ENCODE data around the gene DCDC1. TPM values are rescaled to one million over a fixed set of nuclear protein-coding genes. Genes with fewer than 3 reads are reported as not detected.

Gene DCDC1
- total RNA-seq, 1 donor from 2014 or later, result not detected

- H3K36me3 ChIP-seq, result no peaks in the 10 kb centered on the region
- no peaks in the 10 kb centered on the region for H3K4me1 ChIP-seq
- H3K9me3 ChIP-seq, result no peaks in the 10 kb centered on the region
- H3K27ac ChIP-seq, result no peak overlapping the region
- H3K4me3 ChIP-seq, result no peak overlapping the region
- intact Hi-C loops (cut with DNase I), result no loop called here
- DNase-seq (ENCODE audit: extremely low spot score in 2 of 2), result no peak
- H3K27me3 ChIP-seq, result no peaks in the 10 kb centered on the region
- TF ChIP-seq POLR2A (IDR thresholded peaks at IDR 0.05), result no peak
- TF ChIP-seq, protein P1, sequence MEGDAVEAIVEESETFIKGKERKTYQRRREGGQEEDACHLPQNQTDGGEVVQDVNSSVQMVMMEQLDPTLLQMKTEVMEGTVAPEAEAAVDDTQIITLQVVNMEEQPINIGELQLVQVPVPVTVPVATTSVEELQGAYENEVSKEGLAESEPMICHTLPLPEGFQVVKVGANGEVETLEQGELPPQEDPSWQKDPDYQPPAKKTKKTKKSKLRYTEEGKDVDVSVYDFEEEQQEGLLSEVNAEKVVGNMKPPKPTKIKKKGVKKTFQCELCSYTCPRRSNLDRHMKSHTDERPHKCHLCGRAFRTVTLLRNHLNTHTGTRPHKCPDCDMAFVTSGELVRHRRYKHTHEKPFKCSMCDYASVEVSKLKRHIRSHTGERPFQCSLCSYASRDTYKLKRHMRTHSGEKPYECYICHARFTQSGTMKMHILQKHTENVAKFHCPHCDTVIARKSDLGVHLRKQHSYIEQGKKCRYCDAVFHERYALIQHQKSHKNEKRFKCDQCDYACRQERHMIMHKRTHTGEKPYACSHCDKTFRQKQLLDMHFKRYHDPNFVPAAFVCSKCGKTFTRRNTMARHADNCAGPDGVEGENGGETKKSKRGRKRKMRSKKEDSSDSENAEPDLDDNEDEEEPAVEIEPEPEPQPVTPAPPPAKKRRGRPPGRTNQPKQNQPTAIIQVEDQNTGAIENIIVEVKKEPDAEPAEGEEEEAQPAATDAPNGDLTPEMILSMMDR (IDR thresholded peaks at IDR 0.05), result no peak
- no peak for TF ChIP-seq POLR2AphosphoS5 (IDR thresholded peaks at IDR 0.05; ENCODE audit: insufficient read depth in 1 of 2, low read depth in 1 of 2)
Observed at GRCh38 chr11:30991376-30991775, 378.2 kb downstream of the DCDC1 start.

GRCh38 chr11:30990625-30991296 lies 378.8 kb downstream of the DCDC1 start:
- H3K4me1 ChIP-seq, result no peaks in the 10 kb centered on the region
- H3K27ac ChIP-seq, result no peak overlapping the region
- no peaks in the 10 kb centered on the region for H3K36me3 ChIP-seq
- H3K27me3 ChIP-seq, result no peaks in the 10 kb centered on the region
- intact Hi-C loops (cut with DNase I), result no loop called here
- no peak overlapping the region for H3K4me3 ChIP-seq
- H3K9me3 ChIP-seq, result no peaks in the 10 kb centered on the region
- no peak for DNase-seq (ENCODE audit: extremely low spot score in 2 of 2)
- TF ChIP-seq POLR2A (IDR thresholded peaks at IDR 0.05) (no peak), POLR2AphosphoS5 (IDR thresholded peaks at IDR 0.05; ENCODE audit: insufficient read depth in 1 of 2, low read depth in 1 of 2) (no peak)
- TF ChIP-seq, protein P1 (IDR thresholded peaks at IDR 0.05), result no peak

- Histone ChIP-seq H3K27me3 (no peaks in the 10 kb centered on the region), H3K4me1 (no peaks in the 10 kb centered on the region), H3K9me3 (no peaks in the 10 kb centered on the region), H3K27ac (no peak overlapping the region), H3K4me3 (no peak overlapping the region), H3K36me3 (no peaks in the 10 kb centered on the region)
- DNase-seq (ENCODE audit: extremely low spot score in 2 of 2), result no peak
- TF ChIP-seq, protein P1 (IDR thresholded peaks at IDR 0.05), result no peak
- TF ChIP-seq POLR2AphosphoS5 (IDR thresholded peaks at IDR 0.05; ENCODE audit: insufficient read depth in 1 of 2, low read depth in 1 of 2) (no peak), POLR2A (IDR thresholded peaks at IDR 0.05) (no peak)
- intact Hi-C loops (cut with DNase I), result no loop called here
Observed at GRCh38 chr11:30987819-30988218, 381.7 kb downstream of the DCDC1 start.

GRCh38 chr11:30985536-30985935 lies 384.0 kb downstream of the DCDC1 start:
- Histone ChIP-seq H3K4me1 (no peaks in the 10 kb centered on the region), H3K27me3 (no peaks in the 10 kb centered on the region), H3K9me3 (no peaks in the 10 kb centered on the region), H3K27ac (no peak overlapping the region), H3K4me3 (no peak overlapping the region), H3K36me3 (no peaks in the 10 kb centered on the region)
- intact Hi-C loops (cut with DNase I), result no loop called here
- DNase-seq (ENCODE audit: extremely low spot score in 2 of 2), result no peak
- TF ChIP-seq POLR2AphosphoS5 (IDR thresholded peaks at IDR 0.05; ENCODE audit: insufficient read depth in 1 of 2, low read depth in 1 of 2) (no peak), POLR2A (IDR thresholded peaks at IDR 0.05) (no peak)
- TF ChIP-seq, protein P1 (IDR thresholded peaks at IDR 0.05), result no peak

GRCh38 chr11:30984827-30985226 lies 384.7 kb downstream of the DCDC1 start:
- DNase-seq (ENCODE audit: extremely low spot score in 2 of 2), result no peak
- H3K36me3 ChIP-seq, result no peaks in the 10 kb centered on the region
- no peak overlapping the region for H3K27ac ChIP-seq
- H3K9me3 ChIP-seq, result no peaks in the 10 kb centered on the region
- intact Hi-C loops (cut with DNase I), result no loop called here
- H3K27me3 ChIP-seq, result no peaks in the 10 kb centered on the region
- H3K4me1 ChIP-seq, result no peaks in the 10 kb centered on the region
- H3K4me3 ChIP-seq, result no peak overlapping the region
- TF ChIP-seq, protein P1 (IDR thresholded peaks at IDR 0.05), result no peak
